Endodermal cell (in vitro differentiated cells): Measurements from ENCODE around the gene CD93. TPM values are rescaled to one million over a fixed set of nuclear protein-coding genes. Genes with fewer than 3 reads are reported as not detected.

Experiments
- DNase-seq: peaks from one replicate; pipeline ENCODE4 v3.0.0-alpha.2; 2017
- H3K27ac ChIP-seq: 2 replicates; pipeline ENCODE4 v1.5.1; 2013; ENCODE audit warnings: mild to moderate bottlenecking, low read depth, low read length, moderate library complexity
- H3K27me3 ChIP-seq: 2 replicates; pipeline ENCODE4 v1.6.1; 2013; ENCODE audit warnings: mild to moderate bottlenecking, low read length, moderate library complexity; ENCODE audit not compliant: insufficient read depth, control insufficient read depth, poor library complexity, severe bottlenecking
- H3K36me3 ChIP-seq: 2 replicates; pipeline ENCODE4 v1.7.0; 2013; ENCODE audit warnings: mild to moderate bottlenecking, low read length, moderate library complexity; ENCODE audit not compliant: control insufficient read depth, insufficient read depth
- H3K4me1 ChIP-seq: one replicate; pipeline ENCODE4 v1.7.0; 2013; ENCODE audit warnings: low read length; ENCODE audit not compliant: control insufficient read depth, insufficient read depth
- H3K4me3 ChIP-seq: 2 replicates; pipeline ENCODE4 v1.5.1; 2013; ENCODE audit warnings: mild to moderate bottlenecking, low read length, moderate library complexity
- H3K9ac ChIP-seq: 2 replicates; pipeline ENCODE4 v1.6.1; 2013; ENCODE audit warnings: mild to moderate bottlenecking, low read length, moderate library complexity; ENCODE audit not compliant: poor library complexity, severe bottlenecking; ENCODE audit errors: extremely low read depth
- H3K9me3 ChIP-seq: 2 replicates; pipeline ENCODE4 v1.6.1; 2013; ENCODE audit warnings: mild to moderate bottlenecking, low read length, moderate library complexity; ENCODE audit not compliant: control insufficient read depth
- H3K27ac Mint-ChIP-seq: 2 replicates; pipeline ENCODE4 v1.8.0; 2020; ENCODE audit warnings: mixed read lengths
- H3K27me3 Mint-ChIP-seq: 2 replicates; pipeline ENCODE4 v1.8.0; 2021; ENCODE audit warnings: mild to moderate bottlenecking, mixed read lengths; ENCODE audit not compliant: insufficient read depth
- H3K36me3 Mint-ChIP-seq: 2 replicates; pipeline ENCODE4 v1.8.0; 2020; ENCODE audit warnings: low read depth, mixed read lengths
- H3K4me1 Mint-ChIP-seq: 2 replicates; pipeline ENCODE4 v1.8.0; 2020; ENCODE audit warnings: mixed read lengths
- H3K4me3 Mint-ChIP-seq: 2 replicates; pipeline ENCODE4 v1.8.0; 2020; ENCODE audit warnings: mild to moderate bottlenecking, moderate library complexity, mixed read lengths
- H3K9me3 Mint-ChIP-seq: 2 replicates; pipeline ENCODE4 v1.8.0; 2020; ENCODE audit warnings: mild to moderate bottlenecking, mixed read lengths
- CTCF ChIP-seq: fragments of 200-600 bp; sonication (generic); conservative IDR thresholded peaks from 2 replicates; pipeline ENCODE4 v1.5.0; 2021; ENCODE audit warnings: antibody characterized with exemption, mild to moderate bottlenecking
- WGBS, 2 experiments: methylation state at CpG; one replicate each; pipeline versions ENCODE4 v1.1.5 to v1.1.7; 2013; ENCODE audit warnings: missing lambda C conversion rate in 2 of 2, mixed read lengths in 1 of 2; ENCODE audit not compliant: insufficient coverage in 1 of 2, insufficient read length in 1 of 2; 5-methylcytosine and 5-hydroxymethylcytosine counted together
- total RNA-seq, 2 donors: library from RNA; stranded (reverse); fragmentation: NEBNext Ultra II Directional in 1 of 2; extraction: Animal tissue kit (Norgen Biotek cat#: 25700) in 1 of 2; gene quantifications; 2 replicates in 1 of 2; 3 replicates in 1 of 2; pipeline ENCODE4 v1.2.1, GENCODE V29; 2021

CD93 gene
- total RNA-seq, 2 donors from 2014 or later, result 0.04 TPM; not detected in 1

GRCh38 chr20:23092861-23093495 lies 6.9 kb upstream of the CD93 start:
- H3K27me3 Mint-ChIP-seq, result peaks cover 8% of the 10 kb centered on the region

DNA sequence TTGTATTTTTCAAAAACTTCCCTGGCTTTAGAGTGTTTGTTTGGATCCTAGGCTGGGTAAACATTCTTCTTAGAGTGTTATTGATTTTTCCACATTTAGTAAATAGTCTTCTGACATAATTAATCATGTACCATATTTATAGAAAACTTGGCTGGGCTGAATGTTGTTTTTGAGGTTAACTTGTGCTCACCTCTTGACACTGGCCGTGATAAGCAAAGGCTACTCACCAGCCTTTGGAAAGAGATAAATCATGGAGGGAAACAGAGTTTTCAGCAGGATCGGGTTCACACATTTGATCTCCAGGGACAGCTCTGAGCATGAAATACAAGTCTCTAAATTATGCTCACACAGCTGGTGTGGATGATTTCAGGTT lies 6.2 kb upstream of the CD93 start:
- Mint-ChIP-seq H3K9me3 (no peaks in the 10 kb centered on the region), H3K27ac (no peak overlapping the region), H3K36me3 (no peaks in the 10 kb centered on the region), H3K4me1 (peaks cover 14% of the 10 kb centered on the region), H3K4me3 (no peak overlapping the region), H3K27me3 (peaks cover 6% of the 10 kb centered on the region)
- H3K4me3 ChIP-seq, result no peak overlapping the region
- H3K27ac ChIP-seq, result no peak overlapping the region
- H3K4me1 ChIP-seq, result peaks cover 12% of the 10 kb centered on the region
- no peak for DNase-seq
- no peaks in the 10 kb centered on the region for H3K27me3 ChIP-seq
- H3K9ac ChIP-seq, result no peak overlapping the region
- no peaks in the 10 kb centered on the region for H3K36me3 ChIP-seq
- TF ChIP-seq CTCF, result no peak
- H3K9me3 ChIP-seq, result no peaks in the 10 kb centered on the region
- 75 to 77% methylated on average over 2 of the region's 2 CpGs for WGBS, 2 experiments

More at GRCh38 chr20:23092861-23093495, 6.9 kb upstream of the CD93 start:
- Histone ChIP-seq H3K27ac (no peak overlapping the region), H3K36me3 (no peaks in the 10 kb centered on the region), H3K9ac (no peak overlapping the region), H3K27me3 (no peaks in the 10 kb centered on the region), H3K4me3 (no peak overlapping the region), H3K4me1 (peaks cover 12% of the 10 kb centered on the region), H3K9me3 (no peaks in the 10 kb centered on the region)
- no peak for DNase-seq
- Mint-ChIP-seq H3K36me3 (no peaks in the 10 kb centered on the region), H3K27ac (no peak overlapping the region), H3K4me3 (no peak overlapping the region), H3K9me3 (no peaks in the 10 kb centered on the region), H3K4me1 (peaks cover 14% of the 10 kb centered on the region)
- 93% methylated on average over 3 to 7 of the region's 7 CpGs for WGBS, 2 experiments
- TF ChIP-seq CTCF, result no peak

- DNase-seq, result no peak
- Histone ChIP-seq H3K4me1 (peaks cover 12% of the 10 kb centered on the region), H3K9ac (no peak overlapping the region), H3K27ac (no peak overlapping the region), H3K36me3 (no peaks in the 10 kb centered on the region), H3K4me3 (no peak overlapping the region), H3K9me3 (no peaks in the 10 kb centered on the region), H3K27me3 (no peaks in the 10 kb centered on the region)
- no peak for TF ChIP-seq CTCF
- WGBS, 2 experiments, result 84 to 92% methylated on average over 7 to 8 of the region's 8 CpGs
- Mint-ChIP-seq H3K36me3 (no peaks in the 10 kb centered on the region), H3K27me3 (peaks cover 6% of the 10 kb centered on the region), H3K9me3 (no peaks in the 10 kb centered on the region), H3K4me1 (peaks cover 14% of the 10 kb centered on the region), H3K4me3 (no peak overlapping the region), H3K27ac (no peak overlapping the region)
Observed at GRCh38 chr20:23091721-23092383, 5.7 kb upstream of the CD93 start.
